CD14-positive monocyte (primary cell): Measurements from ENCODE around the gene TMEM132C. TPM values are rescaled to one million over a fixed set of nuclear protein-coding genes. Genes with fewer than 3 reads are reported as not detected.

Experiments used
- DNase-seq, 3 donors: peaks; one replicate each; pipeline ENCODE4 v3.0.0-alpha.2; 2011 to 2022
- H2AFZ ChIP-seq: 2 replicates; pipeline ENCODE4 v1.6.0; 2012; ENCODE audit warnings: mild to moderate bottlenecking, low read depth, low read length, inconsistent platforms; ENCODE audit not compliant: insufficient read depth, poor library complexity, severe bottlenecking
- H3K27ac ChIP-seq, 2 donors: 1 replicate in 1 of 2; 2 replicates in 1 of 2; pipeline ENCODE4 v1.5.1; 2012 to 2013; ENCODE audit warnings: low read length in 2 of 2, control low read depth in 1 of 2, inconsistent platforms in 1 of 2, low read depth in 1 of 2, mild to moderate bottlenecking in 1 of 2
- H3K27me3 ChIP-seq, 2 donors: one replicate each; pipeline versions ENCODE4 v1.6.0 to v1.6.1; 2011 to 2013; ENCODE audit warnings: low read length in 2 of 2; ENCODE audit not compliant: control insufficient read depth in 2 of 2, insufficient read depth in 2 of 2
- H3K36me3 ChIP-seq, 2 donors: replicated peaks in 1 of 2; 1 replicate in 1 of 2; 2 replicates in 1 of 2; pipeline versions ENCODE4 v1.5.1 to v1.6.1; 2012 to 2013; ENCODE audit warnings: low read length in 2 of 2, control low read depth in 1 of 2, inconsistent platforms in 1 of 2, mild to moderate bottlenecking in 1 of 2; ENCODE audit not compliant: insufficient read depth in 2 of 2, control insufficient read depth in 1 of 2
- H3K4me1 ChIP-seq, 2 donors: 1 replicate in 1 of 2; 2 replicates in 1 of 2; pipeline versions ENCODE4 v1.5.1 to v1.6.1; 2012 to 2013; ENCODE audit warnings: low read length in 2 of 2, control low read depth in 1 of 2, inconsistent platforms in 1 of 2, mild to moderate bottlenecking in 1 of 2, moderate library complexity in 1 of 2; ENCODE audit not compliant: insufficient read depth in 2 of 2, control insufficient read depth in 1 of 2
- H3K4me2 ChIP-seq: replicated peaks from 2 replicates; pipeline ENCODE3; 2012; ENCODE audit warnings: low read length, moderate library complexity, mild to moderate bottlenecking; ENCODE audit not compliant: poor library complexity, severe bottlenecking; ENCODE audit errors: extremely low read depth
- H3K4me3 ChIP-seq, 3 experiments: fragments of 200-600 bp in 1 of 3; sonication (generic) in 1 of 3; replicated peaks in 1 of 3; 1 replicate in 2 of 3; 2 replicates in 1 of 3; pipeline ENCODE4 v1.5.1; 2011 to 2013; ENCODE audit warnings: low read length in 3 of 3, mild to moderate bottlenecking in 3 of 3, control low read depth in 2 of 3, low read depth in 2 of 3, inconsistent platforms in 1 of 3, moderate library complexity in 1 of 3
- H3K79me2 ChIP-seq: 2 replicates; pipeline ENCODE4 v1.6.0; 2012; ENCODE audit warnings: mild to moderate bottlenecking, control low read depth, inconsistent platforms, low read length, moderate library complexity; ENCODE audit not compliant: insufficient read depth
- H3K9ac ChIP-seq: 2 replicates; pipeline ENCODE4 v1.6.0; 2017; ENCODE audit warnings: low read length, mild to moderate bottlenecking; ENCODE audit not compliant: insufficient read depth, poor library complexity, severe bottlenecking
- H3K9me3 ChIP-seq, 2 donors: replicated peaks in 1 of 2; 1 replicate in 1 of 2; 2 replicates in 1 of 2; pipeline versions ENCODE4 v1.5.1 to v1.6.1; 2012 to 2013; ENCODE audit warnings: low read length in 2 of 2, control low read depth in 1 of 2; ENCODE audit not compliant: control insufficient read depth in 1 of 2, insufficient read depth in 1 of 2
- H4K20me1 ChIP-seq: 2 replicates; pipeline ENCODE4 v1.6.0; 2012; ENCODE audit warnings: mild to moderate bottlenecking, low read length, control low read depth, moderate library complexity; ENCODE audit not compliant: insufficient read depth
- H3K27ac Mint-ChIP-seq, 7 donors: one replicate each; pipeline ENCODE4 v1.8.0; 2020; ENCODE audit warnings: mild to moderate bottlenecking in 7 of 7, mixed read lengths in 7 of 7, moderate library complexity in 6 of 7, inconsistent platforms in 2 of 7
- H3K27me3 Mint-ChIP-seq, 3 donors: one replicate each; pipeline ENCODE4 v1.8.0; 2021 to 2022; ENCODE audit warnings: low read depth in 3 of 3, mild to moderate bottlenecking in 3 of 3, mixed read lengths in 3 of 3, moderate library complexity in 3 of 3, inconsistent platforms in 1 of 3
- H3K36me3 Mint-ChIP-seq, 2 donors: one replicate each; pipeline ENCODE4 v1.8.0; 2020; ENCODE audit warnings: mixed read lengths in 2 of 2, inconsistent platforms in 1 of 2, mild to moderate bottlenecking in 1 of 2
- H3K4me1 Mint-ChIP-seq: one replicate; pipeline ENCODE4 v1.8.0; 2020; ENCODE audit warnings: mild to moderate bottlenecking, mixed read lengths
- H3K4me3 Mint-ChIP-seq, 2 donors: one replicate each; pipeline ENCODE4 v1.8.0; 2020; ENCODE audit warnings: mild to moderate bottlenecking in 2 of 2, mixed read lengths in 2 of 2, moderate library complexity in 1 of 2
- H3K9me3 Mint-ChIP-seq, 7 donors: one replicate each; pipeline ENCODE4 v1.8.0; 2020 to 2022; ENCODE audit warnings: mixed read lengths in 7 of 7, mild to moderate bottlenecking in 6 of 7, moderate library complexity in 6 of 7, inconsistent platforms in 2 of 7
- WGBS: methylation state at CpG from one replicate; pipeline ENCODE4 v1.1.5; 2013; ENCODE audit warnings: missing lambda C conversion rate; ENCODE audit not compliant: insufficient coverage; 5-methylcytosine and 5-hydroxymethylcytosine counted together
- intact Hi-C, 2 donors: fragments of 100-400 bp; cut with micrococcal nuclease; formaldehyde crosslinking; loops; one replicate each; pipeline versions ENCODE4 v1.15.0 to v1.15.1; 2023
- polyA plus RNA-seq, 3 donors: library from polyadenylated mRNA; depleted of rRNA in 1 of 3; unstranded in 2 of 3; stranded (reverse) in 1 of 3; fragments of 300-500 nt in 2 of 3; fragments of >200 nt in 1 of 3; fragmentation: Illumina TruSeq in 2 of 3; gene quantifications; 1 replicate in 2 of 3; 2 replicates in 1 of 3; pipeline ENCODE4 v1.2.3, GENCODE V29; 2012 to 2021
- TF ChIP-seq, protein P1 (sequence below): fragments of 200-600 bp; IDR thresholded peaks from one replicate; pipeline ENCODE4 v1.8.0; 2022; ENCODE audit warnings: antibody characterized with exemption, mild to moderate bottlenecking

TMEM132C gene
- polyA plus RNA-seq, 3 donors: not detected

DNA sequence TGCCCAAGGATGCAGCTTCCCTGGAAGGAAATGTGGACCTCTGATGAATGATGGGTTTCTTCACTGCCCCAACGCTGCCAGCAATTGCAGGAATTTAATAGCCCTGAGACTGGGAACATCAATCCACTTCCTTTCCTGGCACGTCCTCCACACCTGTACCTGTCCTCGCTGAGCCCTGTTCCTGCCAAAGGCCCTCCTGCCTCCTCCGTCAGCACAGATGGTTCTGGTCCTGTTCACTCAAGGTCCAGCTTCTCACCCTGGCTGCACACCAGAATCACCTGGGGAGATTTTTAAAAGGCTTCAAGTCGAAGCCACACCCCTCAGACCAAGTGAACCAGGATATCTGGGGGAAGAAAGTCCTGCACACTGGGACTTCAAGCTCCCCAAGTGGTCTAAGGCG is 38.4 kb upstream of the TMEM132C start:
- Mint-ChIP-seq H3K4me1 (no peaks in the 10 kb centered on the region), H3K27me3 (no peaks in the 10 kb centered on the region), H3K27ac (no peak overlapping the region), H3K9me3 (peaks cover 0 to 12% (median 2%) of the 10 kb centered on the region in 7 donors), H3K4me3 (no peak overlapping the region), H3K36me3 (no peaks in the 10 kb centered on the region)
- intact Hi-C loops: no loop called here
- Histone ChIP-seq H3K4me2 (no peak overlapping the region), H4K20me1 (no peaks in the 10 kb centered on the region), H2AFZ (no peak overlapping the region), H3K27me3 (no peaks in the 10 kb centered on the region), H3K36me3 (no peaks in the 10 kb centered on the region), H3K9ac (no peak overlapping the region), H3K4me1 (no peaks in the 10 kb centered on the region), H3K79me2 (no peaks in the 10 kb centered on the region), H3K9me3 (no peaks in the 10 kb centered on the region), H3K27ac (no peak overlapping the region), H3K4me3 (no peak overlapping the region)
- 70% methylated on average over 5 of the region's 6 CpGs for WGBS
- DNase-seq: no peak
- TF ChIP-seq, protein P1, sequence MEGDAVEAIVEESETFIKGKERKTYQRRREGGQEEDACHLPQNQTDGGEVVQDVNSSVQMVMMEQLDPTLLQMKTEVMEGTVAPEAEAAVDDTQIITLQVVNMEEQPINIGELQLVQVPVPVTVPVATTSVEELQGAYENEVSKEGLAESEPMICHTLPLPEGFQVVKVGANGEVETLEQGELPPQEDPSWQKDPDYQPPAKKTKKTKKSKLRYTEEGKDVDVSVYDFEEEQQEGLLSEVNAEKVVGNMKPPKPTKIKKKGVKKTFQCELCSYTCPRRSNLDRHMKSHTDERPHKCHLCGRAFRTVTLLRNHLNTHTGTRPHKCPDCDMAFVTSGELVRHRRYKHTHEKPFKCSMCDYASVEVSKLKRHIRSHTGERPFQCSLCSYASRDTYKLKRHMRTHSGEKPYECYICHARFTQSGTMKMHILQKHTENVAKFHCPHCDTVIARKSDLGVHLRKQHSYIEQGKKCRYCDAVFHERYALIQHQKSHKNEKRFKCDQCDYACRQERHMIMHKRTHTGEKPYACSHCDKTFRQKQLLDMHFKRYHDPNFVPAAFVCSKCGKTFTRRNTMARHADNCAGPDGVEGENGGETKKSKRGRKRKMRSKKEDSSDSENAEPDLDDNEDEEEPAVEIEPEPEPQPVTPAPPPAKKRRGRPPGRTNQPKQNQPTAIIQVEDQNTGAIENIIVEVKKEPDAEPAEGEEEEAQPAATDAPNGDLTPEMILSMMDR: no peak

DNA sequence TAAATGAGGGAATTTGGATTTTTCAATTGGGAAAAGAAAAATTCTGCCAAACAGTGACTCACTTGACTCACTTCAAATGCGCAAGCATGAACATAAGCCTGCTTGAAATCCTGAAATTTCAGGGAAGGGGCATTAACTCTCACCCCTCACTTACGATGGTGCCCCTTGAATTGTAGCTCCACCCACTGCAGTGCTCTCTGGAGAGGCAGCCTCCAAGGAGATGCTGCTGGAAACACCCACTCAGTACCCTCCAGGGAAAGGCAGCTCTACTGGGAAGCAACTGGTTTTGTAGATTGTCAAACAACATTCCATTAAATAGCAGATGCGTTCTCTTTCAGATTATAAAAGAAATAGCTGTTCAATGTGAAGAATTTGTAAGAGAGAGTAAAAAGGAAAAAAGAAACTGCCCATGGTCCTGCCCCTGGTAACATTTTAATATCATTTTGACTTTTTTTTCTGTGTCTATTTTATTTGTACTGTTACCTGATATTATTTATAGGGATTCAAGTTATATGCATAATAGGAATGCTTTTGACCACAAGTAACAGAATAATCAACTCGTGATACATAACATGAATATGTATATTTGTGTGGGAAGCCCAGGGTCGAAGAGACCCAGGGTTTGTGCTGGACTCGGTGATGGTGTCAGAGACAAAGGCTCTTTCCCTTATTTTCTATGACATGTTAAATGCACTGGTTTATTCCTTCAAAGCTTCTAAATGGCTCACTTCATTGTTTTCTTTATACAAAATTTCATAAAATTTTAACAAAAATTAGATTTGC is 31.1 kb upstream of the TMEM132C start:
- H3K36me3 Mint-ChIP-seq: no peaks in the 10 kb centered on the region
- H3K27me3 Mint-ChIP-seq: no peaks in the 10 kb centered on the region
- Histone ChIP-seq H3K4me1 (no peaks in the 10 kb centered on the region), H3K4me3 (no peak overlapping the region), H2AFZ (no peak overlapping the region), H3K4me2 (no peak overlapping the region), H3K36me3 (no peaks in the 10 kb centered on the region), H3K9ac (no peak overlapping the region), H4K20me1 (no peaks in the 10 kb centered on the region), H3K27ac (no peak overlapping the region), H3K9me3 (peaks cover 0 to 4% of the 10 kb centered on the region in 2 donors), H3K27me3 (no peaks in the 10 kb centered on the region), H3K79me2 (no peaks in the 10 kb centered on the region)
- no peak for DNase-seq
- H3K4me1 Mint-ChIP-seq: no peaks in the 10 kb centered on the region
- H3K9me3 Mint-ChIP-seq: peaks cover 0 to 14% (median 3%) of the 10 kb centered on the region in 7 donors
- no peak overlapping the region for H3K27ac Mint-ChIP-seq
- TF ChIP-seq, protein P1: no peak
- no peak overlapping the region for H3K4me3 Mint-ChIP-seq
- no CpG with 5 or more reads among the region's 6 CpGs for WGBS
- intact Hi-C loops: no loop called here
